Anterior cingulate cortex (tissue), 58 donors: Measurements from ENCODE around the gene EEFSEC.
A peak's percentile ranks its signal among the peaks of the same experiment; 100 is the strongest.

ENCODE experiments used
- DNase-seq, 58 donors: peaks; one replicate each; lab custom pipeline; 2025; lab: John Stamatoyannopoulos, UW

EEFSEC gene, protein sequence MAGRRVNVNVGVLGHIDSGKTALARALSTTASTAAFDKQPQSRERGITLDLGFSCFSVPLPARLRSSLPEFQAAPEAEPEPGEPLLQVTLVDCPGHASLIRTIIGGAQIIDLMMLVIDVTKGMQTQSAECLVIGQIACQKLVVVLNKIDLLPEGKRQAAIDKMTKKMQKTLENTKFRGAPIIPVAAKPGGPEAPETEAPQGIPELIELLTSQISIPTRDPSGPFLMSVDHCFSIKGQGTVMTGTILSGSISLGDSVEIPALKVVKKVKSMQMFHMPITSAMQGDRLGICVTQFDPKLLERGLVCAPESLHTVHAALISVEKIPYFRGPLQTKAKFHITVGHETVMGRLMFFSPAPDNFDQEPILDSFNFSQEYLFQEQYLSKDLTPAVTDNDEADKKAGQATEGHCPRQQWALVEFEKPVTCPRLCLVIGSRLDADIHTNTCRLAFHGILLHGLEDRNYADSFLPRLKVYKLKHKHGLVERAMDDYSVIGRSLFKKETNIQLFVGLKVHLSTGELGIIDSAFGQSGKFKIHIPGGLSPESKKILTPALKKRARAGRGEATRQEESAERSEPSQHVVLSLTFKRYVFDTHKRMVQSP

DNA sequence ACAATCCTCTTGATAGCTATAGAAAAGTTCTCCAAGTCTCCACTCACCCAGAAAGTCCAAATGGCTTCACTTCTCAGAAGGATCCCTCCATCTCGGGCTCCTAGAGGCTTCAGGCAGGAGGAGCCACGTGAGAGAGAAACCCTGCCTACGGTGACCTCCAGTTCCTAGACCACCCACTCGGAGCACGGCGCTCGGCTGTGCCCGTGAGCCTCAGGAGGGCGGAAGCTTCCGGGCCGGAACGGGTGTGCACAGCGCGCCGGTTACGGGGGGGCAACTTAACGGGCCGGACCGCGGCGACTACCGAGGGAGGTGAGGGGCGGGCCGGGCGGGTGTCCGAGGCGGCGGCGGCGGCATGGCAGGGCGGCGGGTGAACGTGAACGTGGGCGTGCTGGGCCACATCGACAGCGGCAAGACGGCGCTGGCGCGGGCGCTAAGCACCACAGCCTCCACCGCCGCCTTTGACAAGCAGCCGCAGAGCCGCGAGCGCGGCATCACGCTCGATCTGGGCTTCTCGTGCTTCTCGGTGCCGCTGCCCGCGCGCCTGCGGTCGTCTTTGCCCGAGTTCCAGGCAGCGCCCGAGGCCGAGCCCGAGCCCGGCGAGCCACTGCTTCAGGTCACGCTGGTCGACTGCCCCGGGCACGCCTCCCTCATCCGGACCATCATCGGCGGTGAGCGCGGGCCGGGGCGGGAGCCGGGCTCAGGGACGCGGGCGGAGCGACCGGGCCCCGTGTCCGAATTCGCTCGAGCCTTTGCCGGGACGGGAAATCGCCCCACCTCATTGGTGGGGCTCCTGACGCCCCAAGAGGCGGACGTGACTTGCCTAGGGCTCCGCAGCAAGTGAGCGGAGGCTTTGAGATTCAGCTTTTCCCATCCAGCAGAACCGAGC is at the start of gene EEFSEC:
TSS of gene EEFSEC (plus strand) at position 326 of the 886 bp plus-strand sequence. CDS start at position 353, 27 bp downstream.
- peak in 57 of 58 donors; percentile 20 to 87 (median 69) for DNase-seq

DNA sequence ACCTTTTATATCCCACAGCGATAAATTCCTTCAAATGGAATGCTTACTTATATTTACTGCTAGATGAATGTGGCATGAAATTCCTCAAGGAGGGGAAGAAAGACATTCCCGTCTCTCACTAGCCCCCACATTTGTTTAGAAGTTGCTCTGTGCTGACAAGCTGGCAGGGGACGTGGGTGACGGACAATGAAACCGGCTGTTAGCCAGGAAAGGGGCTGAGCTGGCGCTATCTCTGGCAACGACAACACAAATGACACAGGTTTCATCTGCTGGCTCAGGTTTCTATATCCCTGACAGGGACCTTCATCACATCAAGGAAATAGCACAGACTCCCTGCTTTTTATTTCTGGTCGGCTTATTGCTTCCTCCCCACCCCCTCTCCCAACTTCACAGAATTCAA is 45.4 kb upstream of the EEFSEC start:
- DNase-seq, result no peak

DNA sequence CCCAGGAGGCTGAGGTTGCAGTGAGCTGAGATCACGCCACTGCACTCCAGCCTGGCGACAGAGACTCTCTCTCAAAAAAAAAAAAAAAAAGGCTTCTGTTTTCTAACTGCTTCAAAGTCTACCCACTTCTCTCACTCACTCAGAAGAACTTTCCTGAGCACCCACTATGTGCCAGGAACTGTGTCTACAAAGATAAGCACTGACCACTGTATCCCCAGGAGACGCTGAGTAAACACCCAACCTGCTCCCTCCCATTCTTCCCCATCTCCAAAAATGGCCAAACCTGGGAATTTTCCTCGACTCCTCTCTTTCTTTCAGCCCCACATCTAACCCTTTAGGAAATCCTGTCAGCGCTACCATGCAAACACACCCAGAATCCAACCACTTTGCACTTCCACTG is 42.1 kb upstream of the EEFSEC start:
- DNase-seq, result no peak

DNA sequence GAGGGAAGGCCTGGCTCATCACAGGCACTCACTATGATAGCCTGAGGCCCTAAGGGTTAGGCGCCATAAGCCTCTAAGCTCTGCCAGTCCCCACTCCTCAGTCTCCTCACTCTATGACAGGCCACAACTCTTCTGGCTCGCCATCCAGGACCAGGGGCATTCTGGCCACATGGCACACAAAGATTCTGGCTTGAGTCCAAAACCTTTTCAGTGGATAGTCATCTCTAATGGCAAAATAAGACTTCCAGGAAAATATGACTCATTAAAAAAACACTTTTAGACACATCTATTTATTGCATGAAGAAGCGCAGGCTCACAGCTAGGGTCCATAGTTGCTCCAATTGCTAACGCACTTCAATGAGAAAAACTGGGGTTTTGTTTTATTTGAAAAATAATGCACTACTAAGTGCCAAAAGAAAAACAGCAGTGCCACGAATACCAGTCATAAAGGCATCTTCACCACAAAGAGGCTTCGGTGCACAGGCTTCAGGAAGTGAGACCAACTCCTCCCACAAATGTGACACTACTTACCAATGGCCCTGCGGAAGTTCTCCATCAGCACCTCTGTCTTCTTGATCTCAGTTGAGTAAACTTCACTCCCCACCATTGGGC is 40.8 kb upstream of the EEFSEC start:
- no peak for DNase-seq

DNA sequence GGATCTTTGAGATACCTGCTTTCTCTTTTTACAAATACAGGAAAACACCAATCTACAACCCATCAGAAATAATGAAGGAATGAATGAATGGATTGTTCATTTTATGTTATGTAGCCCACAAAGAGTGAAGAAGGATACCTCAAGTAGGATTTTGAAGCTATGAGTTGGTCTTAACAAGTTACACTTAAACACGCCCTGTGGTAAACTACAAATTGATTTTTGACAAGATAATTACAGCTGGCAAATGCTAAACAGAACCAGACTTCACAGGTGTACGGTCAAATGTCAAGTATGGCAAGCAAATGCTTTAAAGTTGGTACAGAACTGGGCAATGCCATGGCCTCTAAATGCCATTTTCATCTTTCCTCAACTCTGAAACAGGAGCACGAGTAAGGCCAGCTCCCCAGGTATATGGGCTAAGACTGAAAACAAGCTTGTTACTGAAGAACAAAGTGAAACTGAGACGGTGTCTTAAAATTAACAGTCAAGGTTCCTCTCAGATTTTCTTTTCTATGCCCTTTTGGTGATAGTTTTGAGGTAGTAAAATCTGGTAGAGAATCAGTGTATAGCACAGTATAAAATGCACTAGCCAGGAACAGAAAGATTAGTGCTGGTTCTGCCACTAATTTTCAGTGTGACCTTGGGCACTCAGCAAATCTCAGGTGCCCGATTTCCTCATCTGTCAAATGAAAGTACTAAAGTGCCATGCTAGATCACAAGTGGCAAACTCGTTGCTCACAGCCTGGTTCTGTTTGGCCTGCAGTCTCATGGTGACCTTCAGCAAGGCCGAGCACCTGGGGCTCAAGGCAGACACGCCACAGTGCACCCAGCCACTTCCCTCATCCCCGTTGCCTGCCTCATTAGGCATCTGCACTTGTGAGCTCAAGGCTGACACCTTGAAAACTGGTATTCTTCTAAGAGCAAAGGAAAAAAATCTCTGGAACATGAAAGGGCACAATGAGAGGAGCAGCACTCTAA is 39.2 kb upstream of the EEFSEC start:
- no peak for DNase-seq

DNA sequence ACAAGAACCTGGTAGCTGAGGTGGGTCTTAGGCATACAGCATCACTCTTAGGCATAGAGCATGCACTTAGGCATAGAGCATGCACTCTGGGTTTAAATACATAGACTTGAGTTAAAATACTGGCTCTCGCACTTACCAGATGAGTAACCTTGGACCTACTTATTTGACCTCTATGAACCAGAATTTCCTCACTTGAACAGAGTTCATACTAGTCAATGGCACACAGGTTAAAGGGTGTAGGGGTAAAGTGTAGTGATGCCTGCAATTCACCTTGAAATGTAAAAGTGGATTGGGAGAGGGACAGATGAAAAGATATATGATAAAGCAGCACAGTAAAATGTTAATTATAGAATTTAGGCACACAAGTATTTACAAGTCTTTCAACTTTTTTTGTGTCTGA is 31.3 kb upstream of the EEFSEC start:
- DNase-seq, result no peak

DNA sequence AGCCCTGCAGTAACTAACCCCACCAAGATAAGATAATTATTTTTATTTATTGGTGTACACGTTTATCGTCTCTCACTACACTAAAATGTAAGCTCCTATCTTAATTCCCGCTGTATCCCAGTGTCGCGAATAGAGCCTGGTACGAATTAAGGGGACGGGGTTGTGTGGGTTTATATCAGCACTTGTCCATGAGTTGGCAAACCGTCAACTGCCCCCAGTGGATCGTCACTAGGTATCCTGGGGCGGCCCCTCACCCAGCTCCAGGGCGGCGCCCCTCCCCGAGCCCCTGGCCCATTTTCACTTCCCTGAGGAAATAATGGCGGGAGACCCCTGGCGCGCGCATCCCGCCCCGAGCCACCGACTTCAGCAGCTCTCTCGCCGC is 30.1 kb upstream of the EEFSEC start:
- no peak for DNase-seq

DNA sequence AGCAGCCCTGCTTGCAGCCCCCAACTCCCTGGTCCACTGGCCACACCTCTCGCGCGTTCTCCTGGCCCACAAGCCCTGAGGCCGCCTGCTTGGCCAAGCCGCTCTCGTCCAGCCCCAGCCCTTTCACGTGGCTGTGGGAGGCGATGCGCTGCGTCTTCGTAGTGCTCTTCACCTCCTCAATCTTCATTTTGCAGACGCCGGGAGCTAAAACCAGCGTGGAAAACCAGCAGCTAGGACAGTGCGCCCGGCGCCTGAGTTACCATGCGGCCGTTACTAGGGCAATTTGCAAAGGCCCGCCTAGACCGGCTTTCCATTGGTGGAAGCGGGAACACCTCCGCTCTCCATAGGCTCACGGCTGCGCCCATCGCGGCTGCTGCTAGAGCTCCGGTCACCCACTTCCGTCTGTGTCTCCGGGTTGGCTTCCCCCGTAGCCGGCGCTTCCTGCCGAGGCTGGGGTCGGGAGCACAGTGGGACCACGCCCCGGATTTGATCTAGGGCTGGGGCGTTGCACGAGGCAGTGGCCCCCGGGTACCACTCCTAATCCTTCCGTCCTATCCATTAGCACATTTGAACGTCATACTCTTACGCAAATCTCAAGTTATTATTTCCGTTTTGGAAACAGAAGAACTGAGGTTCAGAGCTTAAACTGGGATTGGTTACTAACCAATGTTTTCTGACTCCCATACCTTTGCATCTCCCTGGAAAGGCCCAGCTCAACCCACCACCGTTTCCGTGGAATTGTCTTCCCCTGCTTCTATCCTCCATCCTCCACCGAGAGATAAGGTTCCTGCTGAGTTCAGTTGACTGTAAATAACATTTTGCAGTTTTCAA is 29.5 kb upstream of the EEFSEC start, which contains the start of gene RUVBL1:
TSS of gene RUVBL1 (minus strand) at position 275 of the 831 bp plus-strand sequence. CDS start at position 187, 88 bp downstream.
- DNase-seq, result peak; percentile 79 to 99 (median 95)

DNA sequence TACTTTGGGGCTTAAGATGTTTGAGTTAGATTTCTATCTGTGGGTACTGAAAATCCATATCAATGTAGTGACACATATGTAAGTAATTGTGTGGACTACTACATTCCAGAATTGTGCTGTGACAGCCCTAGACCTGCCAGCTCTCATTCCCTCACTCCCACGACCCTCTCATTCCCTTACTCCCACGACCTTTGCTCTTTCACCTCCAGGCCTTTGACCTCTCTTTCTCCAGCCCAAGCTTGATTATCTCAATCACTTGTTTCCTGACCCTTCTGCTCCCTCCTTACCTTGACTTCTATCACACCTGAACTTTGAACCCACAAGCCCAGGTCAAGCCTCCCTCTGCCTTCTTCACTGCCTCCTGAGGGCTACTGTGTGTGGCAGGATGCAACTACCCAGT is 26.0 kb upstream of the EEFSEC start:
- no peak for DNase-seq

DNA sequence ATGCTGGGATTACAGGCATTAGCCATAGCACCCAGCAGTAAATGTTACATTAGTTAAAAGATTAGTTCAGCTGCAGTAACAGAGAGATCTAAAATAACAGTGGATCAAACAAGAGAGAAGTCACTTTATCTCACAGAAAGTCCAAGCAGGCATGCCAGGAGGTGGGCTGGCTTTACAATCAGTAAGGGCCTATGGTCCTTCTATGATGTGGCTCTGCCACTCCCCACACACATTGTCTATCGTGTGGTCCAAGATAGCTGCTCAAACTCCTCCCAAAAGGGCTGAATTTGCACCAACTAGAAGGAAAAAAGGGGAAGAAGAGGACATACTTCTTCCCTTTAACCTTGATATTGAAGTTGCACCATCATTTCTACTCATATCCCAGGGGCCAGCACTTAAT is 25.0 kb upstream of the EEFSEC start:
- DNase-seq, result no peak

DNA sequence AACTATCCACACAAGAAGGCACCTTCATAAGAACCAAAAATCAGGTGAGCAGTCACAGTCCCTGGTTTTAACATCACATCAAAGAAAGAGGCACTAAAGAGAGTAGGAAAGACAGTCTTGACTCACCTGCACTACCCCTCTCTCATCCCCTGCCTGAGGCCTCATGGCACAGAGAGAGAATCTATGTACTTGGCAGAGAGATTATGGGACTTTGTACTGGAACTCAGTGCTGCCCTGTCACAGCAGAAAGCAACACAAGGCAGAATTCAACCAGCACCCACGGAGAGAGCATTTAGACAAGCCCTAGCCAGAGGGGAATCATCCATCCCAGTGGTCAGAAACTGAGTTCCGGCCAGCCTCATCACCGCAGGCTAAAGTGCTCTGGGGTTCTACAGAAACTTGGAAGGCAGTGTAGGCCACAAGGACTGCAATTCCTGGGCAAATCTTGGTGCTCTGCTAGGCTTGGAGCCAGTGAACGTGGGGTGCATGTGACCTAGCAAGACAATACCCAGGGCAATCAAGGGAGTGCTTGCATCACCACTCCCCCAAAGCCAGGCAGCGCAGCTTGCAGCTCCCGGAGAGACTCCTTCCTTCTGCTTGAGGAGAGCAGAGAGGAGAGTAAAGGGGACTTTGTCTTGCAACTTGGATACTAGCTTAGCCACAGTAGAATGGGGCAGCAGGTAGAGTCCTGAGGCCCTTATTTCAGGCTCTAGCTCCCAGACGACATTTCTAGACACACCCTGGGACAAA is 21.2 kb upstream of the EEFSEC start:
- no peak for DNase-seq

DNA sequence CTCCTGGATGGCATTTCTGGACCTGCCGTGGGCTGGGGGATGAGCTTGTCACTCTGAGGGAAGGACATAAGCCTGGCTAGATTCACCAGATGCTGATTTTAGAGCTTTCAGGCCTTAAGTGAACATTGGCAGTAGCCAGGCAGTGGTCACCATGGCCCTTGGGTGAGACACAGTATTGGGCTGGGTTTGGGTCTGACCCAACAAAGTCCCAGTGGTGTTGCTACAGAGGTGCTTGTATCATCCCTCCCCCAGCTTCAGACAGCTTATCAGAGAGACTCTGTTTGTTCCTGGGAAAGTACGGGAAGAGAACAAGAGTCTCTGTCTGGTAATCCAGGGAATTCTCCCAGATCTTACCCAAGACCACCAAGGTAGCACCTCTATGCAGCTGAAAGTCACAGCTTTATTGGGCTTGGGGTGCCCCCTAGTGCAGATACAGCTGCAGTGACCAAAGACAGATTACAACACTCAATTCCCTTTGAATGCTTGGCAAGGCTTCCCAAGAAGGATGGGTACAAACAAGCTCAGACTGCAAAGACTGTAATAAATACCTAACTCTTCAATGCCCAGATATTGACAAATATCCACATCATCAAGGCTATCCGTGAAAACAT is 19.9 kb upstream of the EEFSEC start:
- no peak for DNase-seq

DNA sequence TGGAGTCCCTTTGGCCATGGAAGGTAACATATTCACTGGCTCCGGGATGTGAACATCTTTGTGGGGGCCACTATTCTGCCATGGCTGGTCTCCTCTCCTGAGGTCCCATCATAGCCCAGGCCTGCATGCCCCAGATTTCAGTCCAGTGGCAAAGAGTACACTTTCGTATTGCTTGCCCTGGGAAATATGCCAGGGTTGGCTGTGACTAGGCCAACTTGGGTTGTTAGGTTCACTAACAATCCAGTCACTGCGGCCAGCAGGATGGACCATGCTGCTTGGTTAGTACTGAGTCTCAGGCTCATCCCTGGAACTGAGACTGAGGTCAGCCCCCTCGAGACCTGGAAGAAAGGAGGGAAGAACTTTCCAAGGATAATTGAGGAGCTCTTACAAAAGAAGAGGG is 9.8 kb upstream of the EEFSEC start:
- DNase-seq, result peak in 1 of 58 donors; percentile 18

DNA sequence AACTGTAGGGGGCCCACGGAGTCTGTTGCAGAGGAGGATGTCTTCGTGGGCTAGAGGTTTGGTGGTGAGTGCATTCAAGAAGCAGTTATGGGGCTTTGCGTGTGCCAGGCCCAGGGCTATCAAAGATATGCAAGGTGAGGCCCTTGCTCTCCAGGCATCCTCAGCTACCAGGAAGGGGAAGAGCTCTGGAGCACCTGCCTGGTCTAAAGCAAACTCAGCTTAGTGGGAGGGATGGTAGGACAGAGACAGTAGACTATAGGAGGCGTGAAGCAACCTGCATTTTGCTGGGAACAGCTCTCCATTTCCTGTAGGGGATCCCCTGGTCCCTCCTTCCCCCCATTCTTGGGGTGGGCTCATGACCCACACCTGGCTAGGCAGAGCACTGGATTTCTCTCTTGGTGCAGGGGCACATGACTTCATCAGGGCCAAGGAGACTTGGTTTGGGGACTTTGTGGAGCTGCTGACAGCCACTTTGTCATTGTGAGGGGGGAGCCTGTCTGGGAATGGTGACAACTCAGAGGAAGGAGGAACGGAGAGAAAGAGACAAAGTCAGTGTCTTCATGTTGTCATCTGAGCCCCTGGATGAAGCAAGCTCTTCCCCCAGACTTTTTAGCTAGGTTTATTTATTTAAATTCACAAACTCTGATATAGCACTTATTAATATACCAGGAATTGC is 8.6 kb upstream of the EEFSEC start:
- no peak for DNase-seq

DNA sequence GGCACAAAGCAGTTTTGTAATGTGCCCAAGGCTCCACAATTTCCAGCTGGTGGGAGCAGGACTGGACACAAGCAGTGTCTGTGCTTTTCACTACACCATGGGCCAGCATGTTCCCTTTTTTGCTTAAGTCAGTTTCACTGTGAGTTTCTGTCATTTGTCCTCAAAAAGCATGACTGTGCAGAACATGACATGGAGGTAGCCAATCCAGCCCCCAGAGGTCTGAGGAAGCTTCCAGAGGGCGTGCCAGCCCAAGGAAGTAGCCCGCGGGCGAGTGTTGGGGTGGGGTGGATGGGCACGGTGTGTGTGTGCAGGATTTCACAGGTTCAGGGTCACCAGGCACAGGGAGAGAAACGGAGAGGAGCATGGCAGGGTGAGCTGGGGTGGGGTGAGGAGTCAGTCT is 8.0 kb upstream of the EEFSEC start:
- peak in 9 of 58 donors; percentile 8 to 49 (median 20) for DNase-seq

DNA sequence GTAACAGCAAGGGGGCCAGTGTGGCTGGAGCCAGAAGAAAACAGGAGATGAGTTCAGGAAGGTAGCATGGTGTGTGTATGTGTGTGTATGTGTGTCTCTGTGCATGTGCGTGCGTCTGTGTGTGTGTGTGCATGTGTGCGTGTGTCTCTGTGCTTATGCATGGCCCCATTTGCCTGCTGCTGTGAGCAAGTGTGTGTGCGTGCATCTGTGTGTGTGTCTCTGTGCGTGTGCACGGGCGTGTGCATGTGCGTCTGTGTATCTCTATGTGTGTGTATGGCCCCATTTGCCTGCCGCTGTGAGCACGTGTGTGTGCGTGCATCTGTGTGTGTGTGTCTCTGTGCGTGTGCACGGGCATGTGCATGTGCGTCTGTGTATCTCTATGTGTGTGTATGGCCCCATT is 7.1 kb upstream of the EEFSEC start:
- no peak for DNase-seq

DNA sequence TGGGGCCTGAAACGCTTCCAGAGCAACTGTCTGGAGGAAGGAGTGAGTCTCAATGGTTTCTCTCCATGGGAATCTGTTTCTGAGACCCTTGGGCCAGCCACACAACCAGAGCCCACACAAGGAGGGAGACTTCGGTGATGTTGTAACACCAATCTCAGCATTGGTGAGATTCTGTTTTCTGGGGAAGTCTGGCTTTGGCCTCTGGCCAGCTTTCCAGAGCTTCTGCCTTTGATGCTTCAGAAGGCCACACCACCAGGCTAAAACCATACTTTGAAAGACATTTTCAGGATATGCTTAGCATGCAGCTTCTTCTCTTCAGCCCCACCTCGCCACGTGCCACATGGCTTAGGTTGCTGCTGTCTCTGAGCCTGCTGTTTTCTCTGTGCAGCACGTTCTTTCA is 3.6 kb upstream of the EEFSEC start:
- peak in 1 of 58 donors; percentile 8 for DNase-seq
